ENCODE measurements around the gene MYZAP. TPM values are rescaled to one million over a fixed set of nuclear protein-coding genes. Genes with fewer than 3 reads are reported as not detected.

MYZAP gene
- total and polyA plus RNA-seq, 2 of the 13 experiments (the other 11 are each of a cell fraction or from before 2014, with no cell fraction given): not detected

- no peak for TF ChIP-seq PHB2 (IDR thresholded peaks at IDR 0.05; ENCODE audit: partially characterized antibody)
- TF ChIP-seq ZNF331 (CRISPR knock-in tag; IDR thresholded peaks at IDR 0.05): no peak
- TF ChIP-seq TFDP2 (CRISPR knock-in tag; IDR thresholded peaks at IDR 0.05): no peak
- no peak for TF ChIP-seq ZNF766 (CRISPR knock-in tag; IDR thresholded peaks at IDR 0.05; ENCODE audit: borderline replicate concordance)
These were observed 7.6 kb downstream of the MYZAP start (continued) for GRCh38 chr15:57599296-57599810.

- intact Hi-C loops (cut with micrococcal nuclease; ENCODE audit: unreplicated experiment): no loop called here
These were observed 8.5 kb downstream of the MYZAP start for GRCh38 chr15:57600197-57600596.

GRCh38 chr15:57604507-57604906 is 12.8 kb downstream of the MYZAP start:
- no peak for FAIRE-seq
- CTCF ChIA-PET (ENCODE audit: low intra/inter-chr PET ratio, low total read pairs): no interaction called here
- TF ChIP-seq KLF6 (CRISPR knock-in tag; IDR thresholded peaks at IDR 0.05) (no peak), SIX4 (CRISPR knock-in tag; IDR thresholded peaks at IDR 0.05) (no peak), PHF20 (CRISPR knock-in tag; IDR thresholded peaks at IDR 0.05) (no peak), ZNF704 (CRISPR knock-in tag; IDR thresholded peaks at IDR 0.05; ENCODE audit: borderline replicate concordance) (no peak), MYNN (CRISPR knock-in tag; IDR thresholded peaks at IDR 0.05; ENCODE audit: low read depth) (no peak)

More at GRCh38 chr15:57600197-57600596, 8.5 kb downstream of the MYZAP start:
- no TSS peak for BruUV-seq (replicated peaks)
- Histone ChIP-seq H3K36me3 (replicated peaks in 1 of 2; ENCODE audit: control insufficient read depth in 1 of 2, insufficient read depth in 2 of 2, low read length in 2 of 2) (no peaks in the 10 kb centered on the region), H3K9me3 (ENCODE audit: low read length) (no peaks in the 10 kb centered on the region), H3K79me2 (ENCODE audit: insufficient read depth, low read length) (no peaks in the 10 kb centered on the region), H2AFZ (ENCODE audit: low read length) (no peak overlapping the region), H3K9ac (ENCODE audit: insufficient read depth, low read depth, low read length) (no peak overlapping the region), H3K4me3 (replicated peaks in 1 of 3; ENCODE audit: insufficient read depth in 1 of 3, low read depth in 2 of 3, low read length in 3 of 3) (no peak overlapping the region), H3K4me1 (ENCODE audit: insufficient read depth, low read length) (no peaks in the 10 kb centered on the region), H3K27ac (ENCODE audit: extremely low read length, insufficient read depth, low read length) (no peak overlapping the region), H4K20me1 (ENCODE audit: insufficient read depth, low read length) (no peaks in the 10 kb centered on the region), H3K4me2 (ENCODE audit: low read depth, low read length) (no peak overlapping the region), H3K27me3 (ENCODE audit: control insufficient read depth in 1 of 2, insufficient read depth in 2 of 2, low read length in 2 of 2) (peaks cover 0 to 32% of the 10 kb centered on the region in 2 experiments; a peak in 1 of 5 replicates)
- ChIA-PET POLR2A (no interaction called here), CTCF (ENCODE audit: low intra/inter-chr PET ratio, low total read pairs) (no interaction called here)
- no peak for TF ChIP-seq ESRRA (CRISPR knock-in tag; IDR thresholded peaks at IDR 0.05; ENCODE audit: low read depth)
- TF ChIP-seq TAF15 (IDR thresholded peaks at IDR 0.05; ENCODE audit: low read depth, low read length, poor library complexity, severe bottlenecking): no peak
- WGBS (ENCODE audit: low lambda C conversion rate): 0% methylated on average over 1 of the region's 1 CpG
- in situ Hi-C loops (cut with HindIII; ENCODE audit: extremely low pct_ligation_motif_present, low pct_unique_long_range_greater_than_20kb): no loop called here
- ATAC-seq (no peak), DNase-seq (ENCODE audit: low spot score) (no peak), FAIRE-seq (no peak)

More at GRCh38 chr15:57604507-57604906, 12.8 kb downstream of the MYZAP start:
- DNase-seq (ENCODE audit: low spot score) (no peak), ATAC-seq (no peak)
- Histone ChIP-seq H2AFZ (ENCODE audit: low read length) (no peak overlapping the region), H3K4me1 (ENCODE audit: insufficient read depth, low read length) (no peaks in the 10 kb centered on the region), H3K27me3 (ENCODE audit: control insufficient read depth in 1 of 2, insufficient read depth in 2 of 2, low read length in 2 of 2) (peaks cover 1 to 29% of the 10 kb centered on the region in 2 experiments; a peak in 2 of 5 replicates), H3K9me3 (ENCODE audit: low read length) (no peaks in the 10 kb centered on the region), H3K4me3 (replicated peaks in 1 of 3; ENCODE audit: insufficient read depth in 1 of 3, low read depth in 2 of 3, low read length in 3 of 3) (no peak overlapping the region), H3K9ac (ENCODE audit: insufficient read depth, low read depth, low read length) (no peak overlapping the region), H4K20me1 (ENCODE audit: insufficient read depth, low read length) (no peaks in the 10 kb centered on the region), H3K79me2 (ENCODE audit: insufficient read depth, low read length) (no peaks in the 10 kb centered on the region), H3K27ac (ENCODE audit: extremely low read length, insufficient read depth, low read length) (no peak overlapping the region), H3K36me3 (replicated peaks in 1 of 2; ENCODE audit: control insufficient read depth in 1 of 2, insufficient read depth in 2 of 2, low read length in 2 of 2) (no peaks in the 10 kb centered on the region), H3K4me2 (ENCODE audit: low read depth, low read length) (no peak overlapping the region)
- WGBS (ENCODE audit: low lambda C conversion rate): 39% methylated on average over 10 of the region's 10 CpGs
- in situ Hi-C loops (cut with HindIII; ENCODE audit: extremely low pct_ligation_motif_present, low pct_unique_long_range_greater_than_20kb) (no loop called here), intact Hi-C loops (cut with micrococcal nuclease; ENCODE audit: unreplicated experiment) (no loop called here)
- POLR2A ChIA-PET: no interaction called here
- no TSS peak for BruUV-seq (replicated peaks)
